Medulla oblongata (tissue), 1 donor: ENCODE measurements around the gene SNRK.

ENCODE experiments used
- DNase-seq: peaks from one replicate; pipeline ENCODE4 v3.0.0-alpha.2; 2015; ENCODE audit errors: extremely low spot score

SNRK gene

DNA sequence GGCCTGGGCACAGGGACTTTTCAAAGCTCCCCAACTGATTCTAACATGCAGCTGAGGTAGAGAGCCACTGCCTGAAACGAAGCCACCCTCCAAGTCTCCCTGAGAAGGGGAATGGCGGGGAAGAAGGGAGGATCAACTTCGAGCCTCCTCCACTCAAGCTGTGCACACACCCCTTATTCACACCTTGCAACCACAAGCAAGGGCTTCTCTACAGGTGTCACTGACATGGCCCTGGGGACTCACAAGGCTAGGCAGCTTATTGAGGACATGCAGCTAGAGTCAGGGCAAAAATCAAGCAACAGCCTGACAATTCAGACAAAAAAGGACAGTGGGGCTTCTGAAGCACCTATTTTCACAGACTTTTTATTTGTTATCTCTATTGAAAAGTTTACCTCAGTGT, 85.2 kb downstream of the SNRK start:
- DNase-seq = no peak

GRCh38 chr3:43372007-43372740, 85.8 kb downstream of the SNRK start:
- DNase-seq = no peak

GRCh38 chr3:43372809-43373559, 86.6 kb downstream of the SNRK start:
- DNase-seq = no peak

- DNase-seq = no peak
These were observed 87.2 kb downstream of the SNRK start for GRCh38 chr3:43373560-43373928.

DNA sequence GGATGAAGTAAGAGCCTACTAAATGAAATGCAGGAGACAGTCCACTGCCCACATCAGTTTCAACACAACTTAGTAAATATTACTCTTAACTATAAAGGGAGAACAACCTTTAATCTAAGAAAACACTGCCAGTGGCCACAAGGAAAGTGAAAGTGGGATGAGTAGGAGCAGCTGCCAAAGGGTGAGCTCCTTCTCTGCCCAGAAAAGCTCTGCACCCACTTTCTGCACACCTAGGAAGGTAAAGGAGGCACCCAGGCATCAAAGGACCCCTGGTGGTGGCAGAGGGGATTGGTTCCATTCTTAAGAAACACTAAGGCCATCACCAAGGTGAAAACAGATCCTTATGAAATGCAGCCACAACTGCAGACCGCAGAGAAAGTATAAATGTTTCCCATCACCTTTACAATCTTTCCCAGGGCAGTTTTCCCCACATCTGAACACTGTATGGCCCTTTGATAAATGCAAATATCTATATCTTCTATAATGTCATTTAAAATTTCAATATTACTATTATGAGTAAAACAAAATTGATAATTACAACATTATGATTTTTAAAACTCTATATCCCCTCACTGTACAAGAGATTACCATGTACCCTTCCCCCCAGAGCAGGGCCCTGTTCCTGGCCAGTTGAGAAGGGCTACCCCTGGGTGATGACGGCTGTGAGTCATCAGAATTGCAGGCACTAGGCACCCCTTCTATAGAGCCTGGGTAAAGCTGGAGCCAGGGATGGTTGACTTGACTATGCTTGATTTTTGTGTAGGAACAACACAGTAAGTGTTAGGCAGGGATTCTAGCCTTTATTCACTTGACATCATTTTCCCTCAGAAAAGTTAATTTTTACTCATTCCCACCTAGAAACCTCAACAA, 92.0 kb downstream of the SNRK start:
- no peak for DNase-seq

GRCh38 chr3:43379343-43379742, 93.0 kb downstream of the SNRK start:
- DNase-seq = peak; percentile 28

DNA sequence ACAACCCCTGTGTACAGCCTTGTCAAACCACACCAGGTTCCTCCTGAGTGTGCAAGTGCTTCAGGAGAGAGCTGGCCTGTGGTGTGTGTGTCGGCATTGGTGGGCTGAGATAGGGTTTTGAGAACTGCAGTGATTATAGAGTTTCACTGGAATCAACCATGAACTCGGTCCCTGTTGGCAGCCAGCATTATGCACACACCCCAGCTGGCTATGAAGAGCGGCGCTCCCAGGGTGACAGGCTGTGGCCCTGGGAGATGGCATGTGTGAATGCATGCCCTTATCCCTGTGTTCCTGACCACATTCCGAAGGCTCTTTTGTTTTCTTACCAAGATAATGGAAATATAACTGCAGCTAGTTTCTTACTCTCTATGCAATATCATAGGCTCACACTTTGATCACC, 101.8 kb downstream of the SNRK start:
- no peak for DNase-seq

DNA sequence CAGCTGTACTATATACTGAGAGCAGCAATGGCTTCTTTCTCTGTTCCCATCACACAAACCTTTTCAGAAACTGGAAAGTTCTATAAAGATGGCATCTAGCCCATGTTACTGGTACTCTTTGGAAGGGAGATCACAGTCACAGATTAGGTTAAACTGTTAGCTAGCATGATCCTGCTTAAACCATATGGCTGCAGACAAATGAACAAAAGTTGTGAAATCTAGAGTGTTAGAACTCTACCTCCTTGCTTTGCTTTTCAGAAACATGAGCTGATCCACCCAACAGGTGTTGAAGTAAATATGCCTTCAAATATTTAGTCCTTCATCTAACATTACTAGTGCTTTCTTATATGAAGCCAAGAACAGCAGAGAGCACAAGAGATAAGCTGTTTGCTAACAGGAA, 102.6 kb downstream of the SNRK start:
- DNase-seq = no peak

GRCh38 chr3:43389388-43390254, 103.3 kb downstream of the SNRK start:
- peak; percentile 60 for DNase-seq

- no peak for DNase-seq
These were observed 103.9 kb downstream of the SNRK start for GRCh38 chr3:43390255-43390588.

- no peak for DNase-seq
These were observed 105.3 kb downstream of the SNRK start for GRCh38 chr3:43391621-43392020.

DNA sequence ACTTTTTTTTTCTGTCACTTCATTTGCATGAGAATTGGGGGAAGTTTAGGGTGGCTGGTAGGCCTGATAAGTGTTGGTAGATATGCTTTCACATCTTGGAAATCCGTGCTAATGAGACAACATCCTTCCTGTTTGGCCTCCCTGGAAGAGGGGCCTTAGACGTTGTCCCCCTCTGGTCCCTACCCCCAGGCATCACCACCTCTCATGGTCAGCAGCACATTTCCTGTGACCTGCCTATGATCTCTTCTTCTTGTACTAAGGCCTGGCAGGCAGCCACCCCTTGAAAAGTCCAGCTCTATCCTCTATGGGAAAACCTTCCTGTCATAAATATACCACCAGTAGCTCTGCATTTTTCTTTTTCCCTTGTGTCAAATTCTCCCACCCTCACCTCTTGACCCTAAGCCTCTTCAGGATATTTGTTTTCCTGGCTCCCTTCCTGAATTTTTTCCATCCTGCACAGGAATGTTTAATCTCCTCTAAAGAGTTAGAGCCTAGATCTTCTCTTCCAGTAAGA, 107.8 kb downstream of the SNRK start:
- peak; percentile 19 for DNase-seq

- DNase-seq = no peak
These were observed 112.7 kb downstream of the SNRK start for GRCh38 chr3:43399034-43399433.

DNA sequence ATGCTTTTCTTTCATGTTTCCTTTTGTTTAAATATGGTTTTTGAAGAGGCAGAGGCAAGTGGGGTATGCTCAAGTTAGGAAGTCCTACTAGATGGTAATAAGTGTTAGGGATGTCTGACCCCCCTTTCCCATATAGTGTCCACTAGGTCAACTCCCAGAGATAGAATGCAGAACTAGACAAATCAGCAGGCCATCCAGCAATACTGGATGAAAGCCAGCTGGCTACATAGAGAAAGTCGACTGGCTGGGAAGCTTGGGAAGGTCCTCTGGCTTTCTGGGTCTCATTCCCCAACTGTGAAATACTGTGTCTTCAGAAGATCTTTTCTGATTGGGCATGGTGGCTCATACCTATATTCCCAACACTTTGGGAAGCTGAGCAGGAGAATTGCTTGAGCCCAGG, 113.8 kb downstream of the SNRK start:
- DNase-seq = no peak
